ENCODE results near the gene VIPR1.
"Not testable (repeated sequence)": the region's sequence is repeated elsewhere in the genome, so short reads cannot be mapped to it uniquely, and the experiment has no call there.

Gene VIPR1

GRCh38 chr3:42537350-42537749, 34.9 kb downstream of the VIPR1 start:
- no peak for DNase-seq

- DNase-seq = peak; percentile 67
These were observed 37.6 kb downstream of the VIPR1 start for GRCh38 chr3:42539871-42540714.

GRCh38 chr3:42541079-42541478, 38.6 kb downstream of the VIPR1 start:
- no peak for DNase-seq

GRCh38 chr3:42544492-42545283, 42.2 kb downstream of the VIPR1 start:
- DNase-seq = no peak

GRCh38 chr3:42545284-42545900, 42.9 kb downstream of the VIPR1 start:
- no peak for DNase-seq

- no peak for DNase-seq
These were observed 44.3 kb downstream of the VIPR1 start for GRCh38 chr3:42546691-42547213.

- DNase-seq = peak; percentile 73
These were observed 45.0 kb downstream of the VIPR1 start for GRCh38 chr3:42547401-42547945.

- no peak for DNase-seq
These were observed 46.7 kb downstream of the VIPR1 start for GRCh38 chr3:42549131-42549530.

GRCh38 chr3:42550250-42550649, 47.8 kb downstream of the VIPR1 start:
- DNase-seq = no peak

GRCh38 chr3:42552830-42553229, 50.4 kb downstream of the VIPR1 start:
- no peak for DNase-seq

- DNase-seq = peak; percentile 19
These were observed 53.7 kb downstream of the VIPR1 start for GRCh38 chr3:42556089-42556632.

GRCh38 chr3:42556817-42557216, 54.4 kb downstream of the VIPR1 start:
- not testable (repeated sequence) for DNase-seq

- DNase-seq = no peak
These were observed 55.4 kb downstream of the VIPR1 start for GRCh38 chr3:42557854-42558253.

GRCh38 chr3:42562047-42562907, 59.8 kb downstream of the VIPR1 start:
- no peak for DNase-seq

GRCh38 chr3:42569593-42570142, 67.2 kb downstream of the VIPR1 start:
- DNase-seq = no peak

GRCh38 chr3:42572278-42572677, 69.8 kb downstream of the VIPR1 start:
- no peak for DNase-seq

- DNase-seq = no peak
These were observed 72.8 kb downstream of the VIPR1 start for GRCh38 chr3:42575137-42575741.

- no peak for DNase-seq
These were observed 75.6 kb downstream of the VIPR1 start for GRCh38 chr3:42578054-42578453.

GRCh38 chr3:42579346-42579745, 76.9 kb downstream of the VIPR1 start:
- not testable (repeated sequence) for DNase-seq

GRCh38 chr3:42581400-42581708, 78.9 kb downstream of the VIPR1 start:
- DNase-seq = no peak
